ENCODE data around the gene FADS3. TPM values are rescaled to one million over a fixed set of nuclear protein-coding genes. Genes with fewer than 3 reads are reported as not detected.

FADS3 gene
- total and polyA plus RNA-seq, 9 of the 15 experiments (the other 6 are each of a cell fraction or from before 2014, with no cell fraction given) = 0.97 to 148 (median 92.7) TPM

GRCh38 chr11:61919705-61920631, 28.6 kb upstream of the FADS3 start (continued):
- TF ChIP-seq, protein P1, sequence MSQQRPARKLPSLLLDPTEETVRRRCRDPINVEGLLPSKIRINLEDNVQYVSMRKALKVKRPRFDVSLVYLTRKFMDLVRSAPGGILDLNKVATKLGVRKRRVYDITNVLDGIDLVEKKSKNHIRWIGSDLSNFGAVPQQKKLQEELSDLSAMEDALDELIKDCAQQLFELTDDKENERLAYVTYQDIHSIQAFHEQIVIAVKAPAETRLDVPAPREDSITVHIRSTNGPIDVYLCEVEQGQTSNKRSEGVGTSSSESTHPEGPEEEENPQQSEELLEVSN (IDR thresholded peaks at IDR 0.05; ENCODE audit: borderline replicate concordance in 1 of 2, extremely low read depth in 1 of 2, insufficient read depth in 1 of 2, insufficient read length in 1 of 2, low read depth in 1 of 2, low read length in 1 of 2, poor library complexity in 1 of 2, severe bottlenecking in 1 of 2) = peak in 1 of 2 experiments; percentile 40
- TF ChIP-seq ZFP91 (CRISPR knock-in tag; IDR thresholded peaks at IDR 0.05) = no peak
- TF ChIP-seq, protein P2, sequence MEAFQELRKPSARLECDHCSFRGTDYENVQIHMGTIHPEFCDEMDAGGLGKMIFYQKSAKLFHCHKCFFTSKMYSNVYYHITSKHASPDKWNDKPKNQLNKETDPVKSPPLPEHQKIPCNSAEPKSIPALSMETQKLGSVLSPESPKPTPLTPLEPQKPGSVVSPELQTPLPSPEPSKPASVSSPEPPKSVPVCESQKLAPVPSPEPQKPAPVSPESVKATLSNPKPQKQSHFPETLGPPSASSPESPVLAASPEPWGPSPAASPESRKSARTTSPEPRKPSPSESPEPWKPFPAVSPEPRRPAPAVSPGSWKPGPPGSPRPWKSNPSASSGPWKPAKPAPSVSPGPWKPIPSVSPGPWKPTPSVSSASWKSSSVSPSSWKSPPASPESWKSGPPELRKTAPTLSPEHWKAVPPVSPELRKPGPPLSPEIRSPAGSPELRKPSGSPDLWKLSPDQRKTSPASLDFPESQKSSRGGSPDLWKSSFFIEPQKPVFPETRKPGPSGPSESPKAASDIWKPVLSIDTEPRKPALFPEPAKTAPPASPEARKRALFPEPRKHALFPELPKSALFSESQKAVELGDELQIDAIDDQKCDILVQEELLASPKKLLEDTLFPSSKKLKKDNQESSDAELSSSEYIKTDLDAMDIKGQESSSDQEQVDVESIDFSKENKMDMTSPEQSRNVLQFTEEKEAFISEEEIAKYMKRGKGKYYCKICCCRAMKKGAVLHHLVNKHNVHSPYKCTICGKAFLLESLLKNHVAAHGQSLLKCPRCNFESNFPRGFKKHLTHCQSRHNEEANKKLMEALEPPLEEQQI (IDR thresholded peaks at IDR 0.05) = peak; percentile 69
- no peak for TF ChIP-seq ZC3H4 (CRISPR knock-in tag; IDR thresholded peaks at IDR 0.05; ENCODE audit: borderline replicate concordance)
- TF ChIP-seq CBX1 (IDR thresholded peaks at IDR 0.05; ENCODE audit: low read depth) = 0 out of 2 replicates have a peak, but pooled peaks have one; percentile 48
- TF ChIP-seq ZNF436 (CRISPR knock-in tag; IDR thresholded peaks at IDR 0.05) = no peak
- peak; percentile 54 for TF ChIP-seq SAP30 (IDR thresholded peaks at IDR 0.05; ENCODE audit: borderline replicate concordance, insufficient read depth, low read depth, low read length, poor library complexity, severe bottlenecking)
- no peak for TF ChIP-seq PRPF4 (IDR thresholded peaks at IDR 0.05; ENCODE audit: insufficient read depth, low read depth, low read length, poor library complexity, severe bottlenecking)
- no peak for TF ChIP-seq ZNF589 (CRISPR knock-in tag; IDR thresholded peaks at IDR 0.05; ENCODE audit: low read depth)
- TF ChIP-seq CBX3 (IDR thresholded peaks at IDR 0.05; ENCODE audit: borderline replicate concordance in 1 of 2, low read length in 2 of 2) = 0 out of 3 replicates have a peak, but pooled peaks of 1 of the 2 experiments have one; percentile 37
- TF ChIP-seq FOXJ3 (CRISPR knock-in tag; IDR thresholded peaks at IDR 0.05) = no peak
- no peak for TF ChIP-seq ZNF77 (CRISPR knock-in tag; IDR thresholded peaks at IDR 0.05)
- TF ChIP-seq HIVEP1 (CRISPR knock-in tag; IDR thresholded peaks at IDR 0.05) = no peak
- TF ChIP-seq FOSL1 (tag; conservative IDR thresholded peaks at IDR 0.05) = 0 out of 2 replicates have a peak, but pooled peaks have one; percentile 13
- TF ChIP-seq ZNF586 (CRISPR knock-in tag; conservative IDR thresholded peaks at IDR 0.05) = no peak
- TF ChIP-seq NFIX (CRISPR knock-in tag; IDR thresholded peaks at IDR 0.05; ENCODE audit: low read depth) = no peak
- no peak for TF ChIP-seq ZNF444 (CRISPR knock-in tag; IDR thresholded peaks at IDR 0.05)
- peak; percentile 45 to 68; a peak in 3 of 4 replicates for TF ChIP-seq HDAC1 (IDR thresholded peaks at IDR 0.05)
- TF ChIP-seq CREB5 (CRISPR knock-in tag; IDR thresholded peaks at IDR 0.05) = no peak

Measured in K562 (cell line).